Calu3 (cell line): ENCODE data around the gene TIGD3. TPM values are rescaled to one million over a fixed set of nuclear protein-coding genes. Genes with fewer than 3 reads are reported as not detected.

ENCODE experiments used
- BruUV-seq: library from RNA; stranded (reverse); fragments of 400-500 nt; replicated peaks from 2 replicates; lab custom pipeline; 2021; lab: Mats Ljungman, UMichigan
- CTCF ChIA-PET: fragments of 300-600 bp; sonication (Branson Sonifier 250); formaldehyde crosslinking; loops from one replicate; lab custom pipeline; 2022; ENCODE audit warnings: antibody characterized with exemption; lab: Charles Lee
- DNase-seq: peaks from one replicate; pipeline ENCODE4 v3.0.0; 2022
- H3K27ac Mint-ChIP-seq: one replicate; pipeline ENCODE4 v1.8.0; 2022; ENCODE audit warnings: mixed read lengths; ENCODE audit not compliant: unreplicated experiment
- H3K27me3 Mint-ChIP-seq: one replicate; pipeline ENCODE4 v1.8.0; 2022; ENCODE audit warnings: mixed read lengths; ENCODE audit not compliant: unreplicated experiment
- H3K36me3 Mint-ChIP-seq: one replicate; pipeline ENCODE4 v1.8.0; 2022; ENCODE audit warnings: mild to moderate bottlenecking, moderate library complexity, mixed read lengths; ENCODE audit not compliant: insufficient read depth, unreplicated experiment
- H3K4me1 Mint-ChIP-seq: one replicate; pipeline ENCODE4 v1.8.0; 2022; ENCODE audit warnings: mild to moderate bottlenecking, low read depth, mixed read lengths; ENCODE audit not compliant: unreplicated experiment
- H3K4me3 Mint-ChIP-seq: one replicate; pipeline ENCODE4 v1.8.0; 2022; ENCODE audit warnings: mild to moderate bottlenecking, low read depth, moderate library complexity, mixed read lengths; ENCODE audit not compliant: unreplicated experiment
- H3K9me3 Mint-ChIP-seq: one replicate; pipeline ENCODE4 v1.8.0; 2022; ENCODE audit warnings: low read depth, mixed read lengths; ENCODE audit not compliant: unreplicated experiment
- CTCF ChIP-seq: fragments of 200-600 bp; IDR thresholded peaks from one replicate; pipeline ENCODE4 v1.8.0; 2022; ENCODE audit warnings: antibody characterized with exemption; ENCODE audit not compliant: unreplicated experiment
- intact Hi-C: fragments of 100-400 bp; cut with micrococcal nuclease; formaldehyde crosslinking; loops from one replicate; pipeline ENCODE4 v1.10.0; 2022; ENCODE audit not compliant: unreplicated experiment
- total RNA-seq: library from RNA; stranded (reverse); gene quantifications from 2 replicates; pipeline ENCODE4 v1.2.3, GENCODE V29; 2022

Gene TIGD3
- total RNA-seq, 1 experiment from 2014 or later, result 1.5 TPM

- CTCF ChIA-PET, result interaction anchor here (1.0 kb wide), 1 partner anchor 33 kb away, joined by 6 read pairs; no protein-coding TSS in a partner anchor
- TF ChIP-seq CTCF, result no peak
- Mint-ChIP-seq H3K36me3 (peaks cover 41% of the 10 kb centered on the region), H3K9me3 (no peaks in the 10 kb centered on the region), H3K27ac (peak overlapping the region; percentile 11), H3K4me1 (peaks cover 44% of the 10 kb centered on the region), H3K4me3 (no peak overlapping the region), H3K27me3 (no peaks in the 10 kb centered on the region)
- DNase-seq, result peak; percentile 76
- no TSS peak for BruUV-seq
- intact Hi-C loops, result no loop called here
These were observed 46.2 kb upstream of the TIGD3 start for GRCh38 chr11:65308281-65308891.

GRCh38 chr11:65309006-65309405 is 45.5 kb upstream of the TIGD3 start:
- no TSS peak for BruUV-seq
- TF ChIP-seq CTCF, result no peak
- intact Hi-C loops, result no loop called here
- Mint-ChIP-seq H3K27ac (peak overlapping the region; percentile 11), H3K4me1 (peaks cover 49% of the 10 kb centered on the region), H3K27me3 (no peaks in the 10 kb centered on the region), H3K4me3 (no peak overlapping the region), H3K36me3 (peaks cover 47% of the 10 kb centered on the region), H3K9me3 (no peaks in the 10 kb centered on the region)
- CTCF ChIA-PET, result interaction anchor here (1.0 kb wide), 1 partner anchor 34 kb away, joined by 6 read pairs; no protein-coding TSS in a partner anchor
- DNase-seq, result no peak

GRCh38 chr11:65310215-65310614 is 44.3 kb upstream of the TIGD3 start:
- Mint-ChIP-seq H3K36me3 (peaks cover 53% of the 10 kb centered on the region), H3K27ac (no peak overlapping the region), H3K4me3 (no peak overlapping the region), H3K27me3 (no peaks in the 10 kb centered on the region), H3K4me1 (peaks cover 49% of the 10 kb centered on the region), H3K9me3 (no peaks in the 10 kb centered on the region)
- CTCF ChIA-PET, result no interaction called here
- intact Hi-C loops, result no loop called here
- DNase-seq, result no peak
- no TSS peak for BruUV-seq
- TF ChIP-seq CTCF, result no peak

GRCh38 chr11:65310736-65311135 is 43.8 kb upstream of the TIGD3 start:
- intact Hi-C loops, result no loop called here
- H3K27ac Mint-ChIP-seq, result no peak overlapping the region

More at GRCh38 chr11:65310736-65311135, 43.8 kb upstream of the TIGD3 start:
- CTCF ChIA-PET, result interaction anchor here (0.8 to 1.2 kb wide), 3 partner anchors 19 to 36 kb away, joined by 3 to 6 read pairs (median 4); no protein-coding TSS in a partner anchor
- no peak for DNase-seq
- H3K27me3 Mint-ChIP-seq, result no peaks in the 10 kb centered on the region
- H3K9me3 Mint-ChIP-seq, result no peaks in the 10 kb centered on the region
- no peak for TF ChIP-seq CTCF
- H3K4me1 Mint-ChIP-seq, result peaks cover 49% of the 10 kb centered on the region
- peaks cover 58% of the 10 kb centered on the region for H3K36me3 Mint-ChIP-seq
- no peak overlapping the region for H3K4me3 Mint-ChIP-seq
- BruUV-seq, result no TSS peak
